Panc1 (cell line): ENCODE data around the gene VKORC1. TPM values are rescaled to one million over a fixed set of nuclear protein-coding genes. Genes with fewer than 3 reads are reported as not detected.

Experiments
- ATAC-seq: fragments of 200-7000 bp; cut with Tn5 transposase; 2 replicates; pipeline ENCODE4 v1.9.1; 2020; ENCODE audit warnings: mild to moderate bottlenecking, moderate library complexity
- BruUV-seq: library from RNA; stranded (reverse); fragments of 400-500 nt; replicated peaks from 2 replicates; lab custom pipeline; 2021; lab: Mats Ljungman, UMichigan
- CTCF ChIA-PET: fragments of 300-600 bp; sonication (Branson Sonifier 250); formaldehyde crosslinking; loops from one replicate; lab custom pipeline; 2022; ENCODE audit warnings: antibody characterized with exemption; lab: Charles Lee
- POLR2A ChIA-PET: fragments of 300-600 bp; sonication (Branson Sonifier 250); formaldehyde crosslinking; loops from one replicate; lab custom pipeline; 2022; ENCODE audit warnings: antibody characterized with exemption; lab: Charles Lee
- DNase-seq: peaks from one replicate; pipeline ENCODE4 v3.0.0-alpha.2; 2010; ENCODE audit warnings: low read depth, low spot score
- H3K27ac ChIP-seq: 2 replicates; pipeline ENCODE4 v1.5.1; 2011; ENCODE audit warnings: mild to moderate bottlenecking, low read length, inconsistent platforms
- H3K27me3 ChIP-seq: fragments of 200-500 bp; sonication (Bioruptor generic); 2 replicates; pipeline ENCODE4 v1.6.0; 2014; ENCODE audit warnings: low read length, inconsistent platforms; ENCODE audit not compliant: control insufficient read depth, insufficient read depth
- H3K36me3 ChIP-seq: fragments of 200-500 bp; sonication (Bioruptor generic); 2 replicates; pipeline ENCODE4 v1.5.1; 2014; ENCODE audit warnings: inconsistent platforms, mild to moderate bottlenecking, low read length, moderate library complexity; ENCODE audit not compliant: control insufficient read depth, insufficient read depth
- H3K4me1 ChIP-seq: 2 replicates; pipeline ENCODE4 v1.5.1; 2011; ENCODE audit warnings: inconsistent platforms, mild to moderate bottlenecking, low read length, moderate library complexity; ENCODE audit not compliant: control insufficient read depth, insufficient read depth
- H3K4me3 ChIP-seq, 2 experiments: 2 replicates each; pipeline ENCODE4 v1.5.1; 2011 to 2012; ENCODE audit warnings: low read depth in 2 of 2, low read length in 2 of 2, mild to moderate bottlenecking in 2 of 2, inconsistent platforms in 1 of 2, moderate library complexity in 1 of 2
- H3K9me3 ChIP-seq: fragments of 200-500 bp; sonication (Bioruptor generic); 2 replicates; pipeline ENCODE4 v1.5.1; 2014; ENCODE audit warnings: low read depth, mild to moderate bottlenecking, inconsistent platforms, low read length, moderate library complexity; ENCODE audit not compliant: control insufficient read depth, insufficient read depth
- CTCF ChIP-seq: fragments of 450-650 bp; IDR thresholded peaks from 2 replicates; pipeline ENCODE4 v1.5.1; 2017; ENCODE audit warnings: mild to moderate bottlenecking
- POLR2AphosphoS5 ChIP-seq: IDR thresholded peaks from 2 replicates; pipeline ENCODE4 v1.6.1; 2012; ENCODE audit warnings: mild to moderate bottlenecking, low read depth, low read length, moderate library complexity
- REST ChIP-seq, 2 experiments: IDR thresholded peaks; 2 replicates each; pipeline ENCODE4 v1.6.1; 2011 to 2012; ENCODE audit warnings: low read depth in 2 of 2, control low read depth in 1 of 2, low read length in 1 of 2, mild to moderate bottlenecking in 1 of 2, moderate library complexity in 1 of 2; ENCODE audit not compliant: insufficient read depth in 1 of 2
- SIN3A ChIP-seq: IDR thresholded peaks from 2 replicates; pipeline ENCODE4 v1.6.1; 2012; ENCODE audit warnings: low read depth, mild to moderate bottlenecking, low read length, moderate library complexity, borderline replicate concordance; ENCODE audit not compliant: insufficient read depth
- TCF7L2 ChIP-seq: IDR thresholded peaks from 2 replicates; pipeline ENCODE4 v1.6.1; 2011; ENCODE audit warnings: mild to moderate bottlenecking, low read depth, low read length, inconsistent platforms
- in situ Hi-C: cut with HindIII; loops from 2 replicates; pipeline ENCODE4 v1.10.0; 2016; ENCODE audit warnings: low sequenced_read_pairs, low pct_unique_long_range_greater_than_20kb
- intact Hi-C: fragments of 100-400 bp; cut with micrococcal nuclease; formaldehyde crosslinking; loops from one replicate; pipeline ENCODE4 v1.10.0; 2022; ENCODE audit not compliant: unreplicated experiment
- total RNA-seq: library from RNA; stranded (reverse); gene quantifications from one replicate; pipeline ENCODE4 v1.2.1, GENCODE V29; 2021; ENCODE audit not compliant: unreplicated experiment

Gene VKORC1
- total RNA-seq, 1 experiment from 2014 or later: 109 TPM

- CTCF ChIA-PET: no interaction called here
- no peaks in the 10 kb centered on the region for H3K36me3 ChIP-seq
Observed at GRCh38 chr16:31083981-31084380, 10.6 kb downstream of the VKORC1 start.

DNA sequence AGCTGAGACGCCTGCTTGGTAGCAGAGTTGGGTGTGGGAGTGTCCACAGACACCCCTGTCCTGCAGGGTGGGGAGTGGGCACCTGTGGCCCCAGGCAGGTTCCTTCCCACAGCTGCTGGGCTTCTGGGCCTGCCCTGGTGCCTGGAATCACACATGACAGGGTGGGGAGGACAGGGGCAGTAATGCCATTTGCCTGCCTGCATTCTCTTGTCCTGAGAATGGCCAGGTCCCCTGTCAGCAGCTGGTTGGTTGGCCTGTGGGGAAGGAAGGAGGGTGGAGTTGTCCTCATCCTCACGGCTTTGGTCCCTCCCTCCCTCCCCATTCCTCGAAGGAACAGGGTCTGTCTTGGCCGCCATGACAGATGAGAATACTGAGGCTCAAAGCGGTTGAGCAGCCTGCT is 11.0 kb downstream of the VKORC1 start:
- TF ChIP-seq TCF7L2 (no peak), POLR2AphosphoS5 (no peak), CTCF (no peak), SIN3A (no peak), REST (IDR thresholded peaks at IDR 0.05; ENCODE audit: insufficient read depth in 1 of 2, low read depth in 2 of 2, low read length in 1 of 2) (no peak)
- in situ Hi-C loops (no loop called here), intact Hi-C loops (no loop called here)
- no peak for DNase-seq
- Histone ChIP-seq H3K36me3 (no peaks in the 10 kb centered on the region), H3K9me3 (no peaks in the 10 kb centered on the region), H3K27ac (no peak overlapping the region), H3K27me3 (no peaks in the 10 kb centered on the region), H3K4me3 (no peak overlapping the region), H3K4me1 (no peaks in the 10 kb centered on the region; the same call in 1 of the 2 replicates)
- BruUV-seq: no TSS peak
- ChIA-PET POLR2A (interaction anchor here (0.7 kb wide), 1 partner anchor 10 kb away, joined by 3 read pairs; no protein-coding TSS in a partner anchor), CTCF (no interaction called here)
- ATAC-seq: 0 out of 2 replicates have a peak, but pooled peaks have one; percentile 6

More at GRCh38 chr16:31083981-31084380, 10.6 kb downstream of the VKORC1 start:
- no peak overlapping the region for H3K4me3 ChIP-seq
- intact Hi-C loops: no loop called here
- no TSS peak for BruUV-seq
- in situ Hi-C loops: no loop called here
- DNase-seq (no peak), ATAC-seq (no peak)
- H3K27ac ChIP-seq: no peak overlapping the region
- no peaks in the 10 kb centered on the region; the same call in 1 of the 2 replicates for H3K4me1 ChIP-seq
- H3K9me3 ChIP-seq: no peaks in the 10 kb centered on the region
- H3K27me3 ChIP-seq: no peaks in the 10 kb centered on the region
- TF ChIP-seq SIN3A (no peak), CTCF (no peak), TCF7L2 (no peak), POLR2AphosphoS5 (0 out of 2 replicates have a peak, but pooled peaks have one; percentile 2)
- POLR2A ChIA-PET: interaction anchor here (0.7 kb wide), 1 partner anchor 9 kb away, joined by 3 read pairs; no protein-coding TSS in a partner anchor
